HG03558 (cell line): ENCODE results near the gene PPP1R13B.
"Not testable (repeated sequence)": the region's sequence is repeated elsewhere in the genome, so short reads cannot be mapped to it uniquely, and the experiment has no call there.

Experiments
- ATAC-seq: cut with Tn5 transposase; IDR thresholded peaks from one replicate; pipeline ENCODE4 v1.9.1; 2021; ENCODE audit warnings: moderate number of reproducible peaks; ENCODE audit not compliant: unreplicated experiment; ENCODE audit errors: extremely low read depth

PPP1R13B gene, protein sequence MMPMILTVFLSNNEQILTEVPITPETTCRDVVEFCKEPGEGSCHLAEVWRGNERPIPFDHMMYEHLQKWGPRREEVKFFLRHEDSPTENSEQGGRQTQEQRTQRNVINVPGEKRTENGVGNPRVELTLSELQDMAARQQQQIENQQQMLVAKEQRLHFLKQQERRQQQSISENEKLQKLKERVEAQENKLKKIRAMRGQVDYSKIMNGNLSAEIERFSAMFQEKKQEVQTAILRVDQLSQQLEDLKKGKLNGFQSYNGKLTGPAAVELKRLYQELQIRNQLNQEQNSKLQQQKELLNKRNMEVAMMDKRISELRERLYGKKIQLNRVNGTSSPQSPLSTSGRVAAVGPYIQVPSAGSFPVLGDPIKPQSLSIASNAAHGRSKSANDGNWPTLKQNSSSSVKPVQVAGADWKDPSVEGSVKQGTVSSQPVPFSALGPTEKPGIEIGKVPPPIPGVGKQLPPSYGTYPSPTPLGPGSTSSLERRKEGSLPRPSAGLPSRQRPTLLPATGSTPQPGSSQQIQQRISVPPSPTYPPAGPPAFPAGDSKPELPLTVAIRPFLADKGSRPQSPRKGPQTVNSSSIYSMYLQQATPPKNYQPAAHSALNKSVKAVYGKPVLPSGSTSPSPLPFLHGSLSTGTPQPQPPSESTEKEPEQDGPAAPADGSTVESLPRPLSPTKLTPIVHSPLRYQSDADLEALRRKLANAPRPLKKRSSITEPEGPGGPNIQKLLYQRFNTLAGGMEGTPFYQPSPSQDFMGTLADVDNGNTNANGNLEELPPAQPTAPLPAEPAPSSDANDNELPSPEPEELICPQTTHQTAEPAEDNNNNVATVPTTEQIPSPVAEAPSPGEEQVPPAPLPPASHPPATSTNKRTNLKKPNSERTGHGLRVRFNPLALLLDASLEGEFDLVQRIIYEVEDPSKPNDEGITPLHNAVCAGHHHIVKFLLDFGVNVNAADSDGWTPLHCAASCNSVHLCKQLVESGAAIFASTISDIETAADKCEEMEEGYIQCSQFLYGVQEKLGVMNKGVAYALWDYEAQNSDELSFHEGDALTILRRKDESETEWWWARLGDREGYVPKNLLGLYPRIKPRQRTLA

GRCh38 chr14:103847451-103848174 is at the start of gene PPP1R13B:
Gene PPP1R13B (minus strand): TSS chr14:103847575. CDS start chr14:103847307, 268 bp downstream.
- peak; percentile 70 for ATAC-seq

GRCh38 chr14:103896578-103896977 is 49.2 kb upstream of the PPP1R13B start:
- no peak for ATAC-seq

DNA sequence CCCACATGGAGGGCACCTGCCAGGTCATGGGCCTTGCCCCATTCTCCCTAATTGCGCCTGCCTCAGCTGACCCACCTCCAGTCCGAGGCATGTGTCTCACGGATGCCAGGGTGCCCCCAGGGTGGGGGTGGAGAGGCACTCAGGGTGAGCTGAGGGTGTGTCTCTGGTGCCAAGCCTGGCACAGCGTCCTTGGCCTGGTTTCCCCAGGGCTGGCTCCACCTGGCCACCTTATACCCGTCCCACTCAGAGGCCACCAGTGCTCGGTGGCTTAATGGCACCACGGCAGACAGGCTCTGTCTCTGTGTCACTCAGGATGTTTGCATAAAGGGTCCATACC is 47.3 kb upstream of the PPP1R13B start:
- ATAC-seq, result no peak

- no peak for ATAC-seq
These were observed 46.8 kb upstream of the PPP1R13B start for GRCh38 chr14:103894034-103894722.

DNA sequence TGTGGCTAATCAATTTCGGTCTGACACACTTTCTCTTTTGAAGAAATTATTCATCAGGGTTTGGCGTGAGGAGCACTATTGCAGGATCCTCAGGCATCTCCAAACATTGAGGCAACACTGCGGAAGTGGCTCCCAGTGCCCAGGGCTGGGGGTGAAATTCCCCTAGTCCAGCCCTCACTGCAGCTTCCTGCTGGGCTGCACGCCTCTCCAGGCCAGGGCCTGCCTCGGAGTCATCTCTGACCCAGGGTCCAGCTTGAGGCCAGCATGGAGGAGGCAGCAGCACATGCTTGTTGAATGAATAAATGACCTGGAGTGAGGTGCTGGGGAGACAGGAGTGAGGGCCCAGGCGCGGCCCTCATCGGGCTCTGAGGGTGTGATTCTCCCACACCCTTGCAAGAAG is 44.9 kb upstream of the PPP1R13B start:
- no peak for ATAC-seq

- ATAC-seq, result no peak
These were observed 44.4 kb upstream of the PPP1R13B start for GRCh38 chr14:103891667-103892215.

DNA sequence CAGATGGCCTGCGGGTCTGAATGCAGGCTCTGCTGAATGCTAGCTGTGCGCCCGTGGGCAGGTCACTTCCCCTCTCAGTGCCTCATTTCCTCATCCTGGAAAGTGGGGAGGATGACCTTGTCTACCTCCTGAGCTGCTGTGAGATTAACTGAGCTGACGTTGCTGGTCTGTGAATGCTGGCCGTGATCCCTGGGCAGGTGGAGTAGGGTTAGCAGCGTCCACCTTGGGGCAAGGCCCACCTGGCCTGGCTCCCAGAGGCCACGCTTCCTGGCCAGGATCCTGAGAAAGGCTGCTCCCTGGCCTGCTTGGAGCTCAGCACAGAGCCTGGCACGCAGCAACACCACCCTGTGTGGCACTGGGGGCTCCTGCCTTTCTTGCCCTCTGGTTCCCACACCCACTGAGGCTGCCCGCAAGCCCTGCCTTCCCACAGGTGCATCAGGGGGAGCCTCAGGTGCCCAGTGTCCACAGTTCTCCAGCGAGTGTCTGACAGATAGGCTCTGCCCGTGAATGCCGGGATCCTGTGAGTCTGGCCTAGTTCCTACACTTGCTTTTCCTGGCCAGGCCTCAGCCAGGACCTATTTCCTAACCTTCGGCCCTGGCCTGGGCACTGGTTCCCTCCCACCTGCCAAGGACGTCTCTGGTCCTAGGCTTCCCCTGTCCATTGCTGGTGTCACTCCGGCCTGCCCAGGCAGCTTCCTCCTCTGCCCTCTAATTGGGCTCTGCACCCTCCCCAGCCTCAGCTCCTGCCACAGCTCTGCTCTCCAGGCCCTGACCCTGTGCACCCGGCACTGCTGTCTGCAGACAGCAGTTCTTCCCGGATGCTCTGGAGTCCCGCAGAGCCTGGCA is 43.7 kb upstream of the PPP1R13B start:
- no peak for ATAC-seq

GRCh38 chr14:103890052-103890371 is 42.6 kb upstream of the PPP1R13B start:
- ATAC-seq, result no peak

DNA sequence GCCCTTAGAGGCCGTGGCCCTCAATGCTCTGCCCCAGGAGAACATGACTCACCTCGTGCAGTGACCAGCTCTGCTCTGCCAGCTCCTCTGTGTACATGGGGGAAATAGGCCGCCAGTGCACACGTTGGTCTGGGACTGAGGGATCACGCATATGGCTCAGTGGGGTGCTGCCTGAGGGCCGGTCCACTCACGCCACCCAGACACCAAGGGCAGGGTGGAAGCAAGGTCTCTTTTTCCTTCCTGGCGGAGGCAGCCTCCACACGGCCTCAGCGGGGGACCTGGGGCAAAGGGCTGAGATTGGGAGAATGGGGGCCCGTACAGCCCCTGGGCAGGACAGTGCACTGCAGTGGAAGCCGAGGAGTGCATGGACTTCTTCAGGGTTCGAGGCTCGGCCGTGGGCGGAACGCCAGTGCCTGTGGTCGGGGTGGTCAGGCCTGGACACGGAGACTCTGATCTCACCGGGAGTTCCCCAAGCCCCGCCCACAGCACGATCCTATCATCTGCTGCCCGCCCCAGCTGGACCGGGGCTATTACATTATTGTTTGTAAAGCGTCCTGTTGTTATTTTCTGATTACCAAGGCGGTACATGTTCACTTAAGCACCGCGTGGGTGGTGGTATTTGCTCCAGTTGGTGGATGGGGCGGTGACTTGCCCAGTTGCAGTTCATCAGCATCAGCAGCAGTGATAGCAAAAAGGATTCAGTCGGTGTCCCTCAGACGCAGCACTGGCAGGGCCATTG is 42.1 kb upstream of the PPP1R13B start:
- no peak for ATAC-seq

- not testable (repeated sequence) for ATAC-seq
These were observed 41.6 kb upstream of the PPP1R13B start for GRCh38 chr14:103889002-103889312.

GRCh38 chr14:103887557-103888115 is 40.3 kb upstream of the PPP1R13B start:
- no peak for ATAC-seq

- no peak for ATAC-seq
These were observed 39.8 kb upstream of the PPP1R13B start for GRCh38 chr14:103887170-103887501.

- ATAC-seq, result no peak
These were observed 39.2 kb upstream of the PPP1R13B start for GRCh38 chr14:103886304-103887169.

DNA sequence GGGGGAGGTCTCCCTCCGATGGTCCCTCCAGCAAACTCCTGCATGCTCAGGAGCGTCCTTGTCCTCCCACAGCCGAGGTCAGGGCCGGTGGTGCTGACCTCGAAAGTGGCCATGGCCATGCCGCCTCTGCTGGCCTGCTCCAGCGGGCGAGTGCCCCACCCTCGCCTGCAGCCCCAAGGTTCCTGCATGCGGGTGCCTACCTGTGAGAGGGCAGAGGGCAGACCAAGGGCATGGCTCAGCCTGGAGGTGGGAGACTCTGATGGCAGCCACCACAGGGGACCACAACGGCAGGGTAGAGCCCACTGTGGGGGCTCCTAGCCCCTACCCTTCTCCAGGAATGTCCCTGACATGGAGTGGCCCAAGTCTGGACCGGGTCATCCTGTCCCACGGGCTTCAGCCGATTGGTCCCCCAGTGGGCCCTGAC is 38.1 kb upstream of the PPP1R13B start:
- no peak for ATAC-seq

DNA sequence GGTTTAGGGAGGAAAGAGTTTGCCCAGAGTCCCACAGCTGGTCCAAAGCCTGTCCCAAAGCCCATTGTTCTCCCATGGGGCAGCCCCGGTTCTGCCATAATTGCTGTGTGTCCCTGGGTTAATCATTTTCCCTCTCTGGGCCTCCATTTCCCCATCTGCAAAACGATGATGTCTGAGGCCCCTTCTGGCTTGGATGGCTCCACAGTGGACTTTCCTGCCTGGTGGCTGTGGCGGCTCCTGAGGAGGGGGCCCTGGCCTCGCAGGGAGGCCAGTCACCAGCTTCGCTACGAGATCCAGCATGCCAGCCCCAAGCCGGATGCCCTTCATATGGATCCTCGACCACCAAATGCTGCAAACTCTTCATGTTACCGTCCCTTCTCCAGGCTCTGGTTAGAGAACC is 37.5 kb upstream of the PPP1R13B start:
- no peak for ATAC-seq

GRCh38 chr14:103883263-103883523 is 35.8 kb upstream of the PPP1R13B start:
- no peak for ATAC-seq

DNA sequence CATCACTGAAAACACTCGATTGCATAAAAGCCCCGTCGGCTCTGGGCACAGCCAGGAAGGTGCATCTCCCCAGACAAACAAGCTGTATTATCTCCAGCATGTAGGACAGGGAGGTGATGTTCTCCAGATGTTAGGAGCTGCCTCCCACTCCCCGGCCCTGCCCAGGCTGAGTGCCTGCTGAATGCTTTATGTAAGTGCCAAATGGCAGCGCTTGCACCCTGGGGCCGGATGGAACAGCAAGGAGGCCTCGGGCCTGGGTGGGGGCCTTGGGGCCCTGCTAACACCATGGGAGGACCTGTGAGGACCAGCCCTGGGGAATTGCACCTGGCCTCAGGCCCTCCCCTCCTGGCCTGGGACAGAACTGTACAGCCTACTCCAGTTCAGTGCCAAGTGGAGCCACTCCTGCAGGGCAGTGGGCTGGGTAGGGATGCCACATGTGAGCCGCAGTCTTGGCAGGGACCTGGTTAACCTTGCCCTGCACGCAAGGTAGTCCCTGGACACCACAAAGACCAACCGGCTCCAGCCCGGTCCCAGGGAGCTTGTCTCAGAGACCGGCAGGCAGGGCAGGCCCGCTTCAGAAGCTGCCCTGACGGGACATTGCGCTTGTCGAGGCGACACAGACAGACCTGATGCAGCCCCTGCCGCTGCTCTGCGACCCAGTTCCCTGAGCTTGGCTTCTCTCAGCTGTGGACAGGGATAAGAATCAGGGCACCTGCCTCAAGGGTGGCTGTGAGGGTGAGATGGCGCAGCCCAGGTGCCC is 35.3 kb upstream of the PPP1R13B start:
- ATAC-seq, result no peak
